Measurements from ENCODE around the gene KRTAP25-1.

KRTAP25-1 gene

DNA sequence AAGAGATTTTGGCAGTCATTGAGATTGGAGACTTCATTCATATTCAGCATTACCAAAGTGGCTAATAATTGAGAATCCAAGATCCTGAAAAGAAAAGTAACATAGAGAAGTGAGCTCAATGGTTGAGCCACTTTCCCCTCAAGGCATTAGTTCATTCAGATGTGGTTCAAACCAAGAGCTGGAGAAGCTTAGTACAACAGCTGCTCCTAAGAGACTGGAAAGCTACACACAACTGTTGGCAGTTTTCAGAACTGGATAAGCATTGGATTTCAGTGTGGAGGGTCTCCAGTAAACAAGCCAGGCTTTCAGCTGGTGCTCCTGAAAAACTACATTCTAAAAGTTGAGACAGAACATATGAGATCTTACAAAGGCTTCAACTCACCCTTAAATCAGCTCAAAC lies 44.3 kb downstream of the KRTAP25-1 start:
- Histone ChIP-seq H3K36me3 (ENCODE audit: control insufficient read depth, insufficient read depth, low read length) (no peaks in the 10 kb centered on the region), H3K27me3 (ENCODE audit: control insufficient read depth, insufficient read depth, low read length) (no peaks in the 10 kb centered on the region), H3K4me1 (ENCODE audit: control insufficient read depth, insufficient read depth, low read length) (no peaks in the 10 kb centered on the region)

DNA sequence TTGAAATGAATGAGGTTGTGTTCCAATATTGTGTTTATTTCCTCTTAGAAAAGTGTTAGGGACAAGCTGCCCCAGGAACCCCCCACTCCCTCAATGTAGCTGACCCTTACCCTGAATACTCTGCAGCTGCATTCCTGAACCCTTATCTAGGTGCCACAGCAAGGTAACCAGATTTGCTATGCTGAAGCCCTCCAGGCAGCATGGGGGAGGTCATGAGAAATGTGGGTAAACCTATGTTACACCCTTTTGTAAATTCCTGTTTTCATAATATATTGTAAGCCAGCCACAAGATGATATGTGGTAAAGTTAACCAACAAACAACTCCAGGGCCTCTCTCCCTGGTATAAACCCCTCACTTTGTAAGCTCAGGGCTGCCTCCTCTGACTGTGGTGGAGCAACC lies 45.6 kb downstream of the KRTAP25-1 start:
- no peak overlapping the region for H3K9ac ChIP-seq (ENCODE audit: low read length)
- no peaks in the 10 kb centered on the region for H3K36me3 ChIP-seq (ENCODE audit: control insufficient read depth, insufficient read depth, low read length)
- no peak overlapping the region for H3K4me3 ChIP-seq (ENCODE audit: low read length)
- no peaks in the 10 kb centered on the region for H3K4me1 ChIP-seq (ENCODE audit: control insufficient read depth, insufficient read depth, low read length)
- H3K9me3 ChIP-seq (ENCODE audit: control insufficient read depth, low read length): no peaks in the 10 kb centered on the region
- H3K27me3 ChIP-seq (ENCODE audit: control insufficient read depth, insufficient read depth, low read length): no peaks in the 10 kb centered on the region

More for the DNA sequence above, 44.3 kb downstream of the KRTAP25-1 start:
- Histone ChIP-seq H3K4me3 (ENCODE audit: low read length) (no peak overlapping the region), H3K9me3 (ENCODE audit: control insufficient read depth, low read length) (no peaks in the 10 kb centered on the region), H3K9ac (ENCODE audit: low read length) (no peak overlapping the region)

DNA sequence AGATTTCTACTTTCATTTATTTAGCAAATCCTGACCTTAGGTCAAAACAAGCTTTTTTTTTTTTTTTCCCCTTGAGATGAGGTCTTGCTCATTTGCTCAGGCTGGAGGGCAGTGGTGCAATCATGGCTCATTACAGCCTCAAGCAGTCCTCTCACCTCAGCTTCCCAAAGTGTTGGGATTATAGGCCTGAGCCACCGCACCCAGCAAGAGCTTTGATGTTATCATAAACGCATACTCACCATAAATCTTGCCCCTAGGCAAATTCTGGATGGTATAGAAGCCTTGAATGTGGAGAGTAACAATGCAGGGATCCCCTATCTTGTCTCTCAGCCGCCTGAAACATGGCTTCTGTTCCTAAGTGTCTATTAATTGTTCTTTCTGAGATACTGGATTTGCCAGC lies 48.7 kb downstream of the KRTAP25-1 start:
- no peak overlapping the region for H3K4me3 ChIP-seq (ENCODE audit: low read length)
- H3K4me1 ChIP-seq (ENCODE audit: control insufficient read depth, insufficient read depth, low read length): no peaks in the 10 kb centered on the region
- H3K9ac ChIP-seq (ENCODE audit: low read length): no peak overlapping the region
- H3K27me3 ChIP-seq (ENCODE audit: control insufficient read depth, insufficient read depth, low read length): no peaks in the 10 kb centered on the region
- H3K36me3 ChIP-seq (ENCODE audit: control insufficient read depth, insufficient read depth, low read length): no peaks in the 10 kb centered on the region
- H3K9me3 ChIP-seq (ENCODE audit: control insufficient read depth, low read length): no peaks in the 10 kb centered on the region

Data from mucosa of stomach (tissue), 1 donor.